Measurements from ENCODE around the gene SEMA4C.

- TF ChIP-seq EP300 (IDR thresholded peaks at IDR 0.05): no peak
- TF ChIP-seq, protein P1, sequence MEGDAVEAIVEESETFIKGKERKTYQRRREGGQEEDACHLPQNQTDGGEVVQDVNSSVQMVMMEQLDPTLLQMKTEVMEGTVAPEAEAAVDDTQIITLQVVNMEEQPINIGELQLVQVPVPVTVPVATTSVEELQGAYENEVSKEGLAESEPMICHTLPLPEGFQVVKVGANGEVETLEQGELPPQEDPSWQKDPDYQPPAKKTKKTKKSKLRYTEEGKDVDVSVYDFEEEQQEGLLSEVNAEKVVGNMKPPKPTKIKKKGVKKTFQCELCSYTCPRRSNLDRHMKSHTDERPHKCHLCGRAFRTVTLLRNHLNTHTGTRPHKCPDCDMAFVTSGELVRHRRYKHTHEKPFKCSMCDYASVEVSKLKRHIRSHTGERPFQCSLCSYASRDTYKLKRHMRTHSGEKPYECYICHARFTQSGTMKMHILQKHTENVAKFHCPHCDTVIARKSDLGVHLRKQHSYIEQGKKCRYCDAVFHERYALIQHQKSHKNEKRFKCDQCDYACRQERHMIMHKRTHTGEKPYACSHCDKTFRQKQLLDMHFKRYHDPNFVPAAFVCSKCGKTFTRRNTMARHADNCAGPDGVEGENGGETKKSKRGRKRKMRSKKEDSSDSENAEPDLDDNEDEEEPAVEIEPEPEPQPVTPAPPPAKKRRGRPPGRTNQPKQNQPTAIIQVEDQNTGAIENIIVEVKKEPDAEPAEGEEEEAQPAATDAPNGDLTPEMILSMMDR (IDR thresholded peaks at IDR 0.05): no peak
Measured at GRCh38 chr2:96823198-96823597, 46.7 kb downstream of the SEMA4C start.

Measured in gastroesophageal sphincter (tissue), 3 donors.